GM12878 (cell line): ENCODE data around the gene JPT1. TPM values are rescaled to one million over a fixed set of nuclear protein-coding genes. Genes with fewer than 3 reads are reported as not detected.

Source experiments
- ATAC-seq: fragments of 200-7000 bp; cut with Tn5 transposase; 3 replicates; pipeline ENCODE4 v1.9.1; 2020; ENCODE audit warnings: mild to moderate bottlenecking, moderate library complexity
- BruUV-seq: library from RNA; stranded (reverse); fragments of 400-500 nt; replicated peaks from 2 replicates; lab custom pipeline; 2021; lab: Mats Ljungman, UMichigan
- CTCF ChIA-PET: fragments of 300-600 bp; sonication (Branson Sonifier 250); formaldehyde crosslinking; extraction: SDS; loops from one replicate; lab custom pipeline; 2021; ENCODE audit warnings: inconsistent platforms; lab: Yijun Ruan, JAX
- POLR2A ChIA-PET: fragments of 350-600 bp; formaldehyde crosslinking; extraction: SDS; loops from one replicate; lab custom pipeline; 2021; ENCODE audit warnings: inconsistent platforms; lab: Charles Lee
- RAD21 ChIA-PET: fragments of 300-600 bp; sonication (Branson Sonifier 250); formaldehyde crosslinking; loops from one replicate; lab custom pipeline; 2023; ENCODE audit warnings: antibody characterized with exemption; ENCODE audit not compliant: unreplicated experiment; lab: Charles Lee
- SMC1A ChIA-PET: fragments of 300-600 bp; sonication (Branson Sonifier 250); formaldehyde crosslinking; loops from one replicate; lab custom pipeline; 2023; ENCODE audit not compliant: unreplicated experiment, uncharacterized antibody; lab: Charles Lee
- DNase-seq: peaks from one replicate; pipeline ENCODE4 v3.0.0-alpha.2; 2011; ENCODE audit warnings: low read depth, low spot score
- FAIRE-seq: peaks from 3 replicates; lab custom pipeline; 2011; peaks lifted over from hg19 to GRCh38; lab: Jason Lieb, UNC
- H2AFZ ChIP-seq: 2 replicates; pipeline ENCODE4 v1.6.0; 2011; ENCODE audit warnings: low read depth, low read length, control low read depth; ENCODE audit not compliant: control insufficient read depth
- H3K27ac ChIP-seq: 2 replicates; pipeline ENCODE4 v1.5.1; 2011; ENCODE audit warnings: control low read depth; ENCODE audit not compliant: control insufficient read depth, insufficient read depth
- H3K27me3 ChIP-seq, 2 experiments: replicated peaks in 1 of 2; 2 replicates each; pipeline versions ENCODE4 v1.6.0 to v1.6.1; 2011; ENCODE audit warnings: low read length in 1 of 2; ENCODE audit not compliant: control insufficient read depth in 2 of 2, insufficient read depth in 2 of 2
- H3K36me3 ChIP-seq, 2 experiments: 2 replicates each; pipeline ENCODE4 v1.5.1; 2011; ENCODE audit warnings: low read length in 1 of 2; ENCODE audit not compliant: control insufficient read depth in 2 of 2, insufficient read depth in 2 of 2
- H3K4me1 ChIP-seq: 2 replicates; pipeline ENCODE4 v1.6.1; 2011; ENCODE audit warnings: mild to moderate bottlenecking, low read length, moderate library complexity, mixed read lengths; ENCODE audit not compliant: control insufficient read depth, insufficient read depth
- H3K4me2 ChIP-seq: 2 replicates; pipeline ENCODE4 v1.6.0; 2011; ENCODE audit warnings: control low read depth; ENCODE audit not compliant: control insufficient read depth, insufficient read depth
- H3K4me3 ChIP-seq: fragments of 200-600 bp; sonication (generic); 2 replicates; pipeline ENCODE4 v1.5.1; 2016
- H3K79me2 ChIP-seq: 2 replicates; pipeline ENCODE4 v1.6.0; 2011; ENCODE audit warnings: low read length; ENCODE audit not compliant: control insufficient read depth, insufficient read depth
- H3K9ac ChIP-seq: 2 replicates; pipeline ENCODE4 v1.8.0; 2011; ENCODE audit warnings: low read length, control low read depth, mixed read lengths; ENCODE audit not compliant: control insufficient read depth, insufficient read depth
- H3K9me3 ChIP-seq: replicated peaks from 3 replicates; pipeline ENCODE4 v1.5.1; 2011; ENCODE audit warnings: mild to moderate bottlenecking, low read length; ENCODE audit not compliant: control insufficient read depth, insufficient read depth
- H4K20me1 ChIP-seq: 2 replicates; pipeline ENCODE4 v1.6.0; 2011; ENCODE audit not compliant: control insufficient read depth, insufficient read depth
- E2F4 ChIP-seq: IDR thresholded peaks from 2 replicates; pipeline ENCODE4 v1.6.1; 2012; ENCODE audit warnings: low read depth, low read length, improper control_type of control experiment
- NFYB ChIP-seq: IDR thresholded peaks from 2 replicates; pipeline ENCODE4 v1.6.1; 2011; ENCODE audit warnings: low read depth, mild to moderate bottlenecking, low read length, improper control_type of control experiment, moderate library complexity; ENCODE audit not compliant: insufficient read depth
- NKRF ChIP-seq: fragments of 450-650 bp; conservative IDR thresholded peaks from 2 replicates; pipeline ENCODE4 v1.6.1; 2017; ENCODE audit warnings: mild to moderate bottlenecking, moderate library complexity
- PAX8 ChIP-seq: fragments of 450-650 bp; IDR thresholded peaks from 2 replicates; pipeline ENCODE4 v1.6.1; 2017; ENCODE audit warnings: mild to moderate bottlenecking, moderate library complexity
- POU2F2 ChIP-seq: IDR thresholded peaks from 3 replicates; pipeline ENCODE4 v1.6.1; 2011; ENCODE audit warnings: low read depth, mild to moderate bottlenecking, low read length, borderline replicate concordance
- PRDM15 ChIP-seq: fragments of 450-650 bp; formaldehyde crosslinking; IDR thresholded peaks from 2 replicates; pipeline ENCODE4 v1.4.0; 2020; ENCODE audit warnings: mild to moderate bottlenecking, moderate library complexity
- RAD21 ChIP-seq: IDR thresholded peaks from 2 replicates; pipeline ENCODE4 v1.6.1; 2011; ENCODE audit warnings: mild to moderate bottlenecking, low read depth, low read length, moderate library complexity; ENCODE audit not compliant: insufficient read depth
- SIN3A ChIP-seq: IDR thresholded peaks from 2 replicates; pipeline ENCODE4 v1.6.1; 2012; ENCODE audit warnings: low read depth, low read length, improper control_type of control experiment
- ZBTB40 ChIP-seq: fragments of 450-650 bp; IDR thresholded peaks from 2 replicates; pipeline ENCODE4 v1.6.1; 2016; ENCODE audit warnings: mild to moderate bottlenecking, moderate library complexity, borderline replicate concordance
- WGBS: methylation state at CpG from one replicate; pipeline ENCODE4 v1.1.6; 2016; ENCODE audit warnings: low lambda C conversion rate; ENCODE audit not compliant: insufficient replicate concordance, insufficient coverage; ENCODE audit errors: missing lambda C conversion rate; 5-methylcytosine and 5-hydroxymethylcytosine counted together
- in situ Hi-C: fragments of 300-500 bp; cut with MboI; formaldehyde crosslinking; loops from 9 replicates; pipeline ENCODE4 v1.14.3; 2018; ENCODE audit warnings: mixed read lengths
- intact Hi-C: fragments of 100-400 bp; cut with micrococcal nuclease; formaldehyde crosslinking; loops from one replicate; pipeline ENCODE4 v1.14.2; 2022; ENCODE audit not compliant: unreplicated experiment
- polyA plus RNA-seq, 11 experiments: library from polyadenylated mRNA; depleted of rRNA in 4 of 11; unstranded in 6 of 11; stranded (reverse) in 5 of 11; fragments of >200 nt; fragmentation: Nextera tagmentation in 4 of 11; fragmentation: Illumina TruSeq in 1 of 11; extraction: Ambion mirVana in 4 of 11; extraction: Trizol in 1 of 11; gene quantifications; 1 replicate in 1 of 11; 2 replicates in 10 of 11; pipeline versions ENCODE4 v1.2.1 to v1.2.3, GENCODE V29; 2011 to 2016; ENCODE audit warnings: inconsistent platforms in 2 of 11, missing spikeins in 2 of 11, low read depth in 1 of 11
- total RNA-seq, 4 experiments: library from RNA; depleted of rRNA in 3 of 4; stranded (reverse); fragments of >200 nt in 3 of 4; fragmentation: Illumina TruSeq in 1 of 4; extraction: Trizol in 1 of 4; gene quantifications; 2 replicates each; pipeline versions ENCODE4 v1.2.1 to v1.2.3, GENCODE V29; 2013 to 2021

JPT1 gene
- total and polyA plus RNA-seq, 10 of the 15 experiments (the other 5 are each of a cell fraction or from before 2014, with no cell fraction given) = 79.7 to 651 (median 323) TPM

GRCh38 chr17:75182569-75183436, 28.5 kb upstream of the JPT1 start, which contains the start of gene SUMO2:
SUMO2 (minus strand) TSS chr17:75182959; CDS start chr17:75182834, 125 bp downstream.
- H3K9me3 ChIP-seq = no peaks in the 10 kb centered on the region
- DNase-seq = peak; percentile 85
- in situ Hi-C loops (no loop called here), intact Hi-C loops (loop anchor here (5.0 kb wide), 1 partner anchor 151 kb away; no protein-coding TSS in a partner anchor)
- peak within 1 kb of the TSS; percentile 84 for H3K4me2 ChIP-seq
- peak within 1 kb of the TSS; percentile 98 for H2AFZ ChIP-seq
- no peaks in the 10 kb centered on the region for H3K4me1 ChIP-seq
- peaks cover 1 to 11% of the 10 kb centered on the region in 2 experiments for H3K36me3 ChIP-seq
- peak within 1 kb of the TSS; percentile 89 for H3K9ac ChIP-seq
- ATAC-seq = peak; percentile 86
- H3K27me3 ChIP-seq = no peaks in the 10 kb centered on the region
- H3K4me3 ChIP-seq = peak within 1 kb of the TSS; percentile 92
- WGBS = under 1% methylated on average over 87 of the region's 92 CpGs
- SMC1A ChIA-PET = interaction anchor here (1.1 to 2.6 kb wide), 2 partner anchors 19 to 23 kb away, joined by 3 to 10 read pairs; partner anchors contain the start of gene NUP85
- no peaks in the 10 kb centered on the region for H4K20me1 ChIP-seq
- no TSS peak for BruUV-seq
- peak; percentile 87 for FAIRE-seq
- POLR2A ChIA-PET = interaction anchor here (0.5 to 2.2 kb wide), 7 partner anchors 9 to 436 kb away, joined by 3 to 8 read pairs (median 3); no protein-coding TSS in a partner anchor
- CTCF ChIA-PET = interaction anchor here (0.9 to 2.1 kb wide), 8 partner anchors 10 to 88 kb away, joined by 3 to 8 read pairs (median 6); partner anchors contain the start of gene MIF4GD
- RAD21 ChIA-PET = interaction anchor here (0.6 to 1.7 kb wide), 5 partner anchors 19 to 230 kb away, joined by 3 to 8 read pairs (median 3); no protein-coding TSS in a partner anchor
- H3K27ac ChIP-seq = peak within 1 kb of the TSS; percentile 95
- H3K79me2 ChIP-seq = peaks cover 47% of the 10 kb centered on the region
- no peak for TF ChIP-seq ZBTB40
- TF ChIP-seq E2F4 = peak; percentile 68; the same call in 1 of the 2 replicates
- no peak for TF ChIP-seq RAD21
- TF ChIP-seq SIN3A = no peak
- peak; percentile 91 for TF ChIP-seq NFYB
- TF ChIP-seq PAX8 = peak; percentile 71; the same call in 1 of the 2 replicates
- TF ChIP-seq POU2F2 = peak; percentile 38; the same call in 1 of the 3 replicates
- TF ChIP-seq NKRF = peak; percentile 55; the same call in 1 of the 2 replicates
- TF ChIP-seq PRDM15 (CRISPR knock-in tag) = peak; percentile 21; the same call in 1 of the 2 replicates
